Activated CD8-positive, alpha-beta memory T cell treated with anti-CD3 and anti-CD28 coated beads for 1 hour (primary cell): ENCODE results near the gene BTG2.

Experiments used
- DNase-seq, 2 donors: peaks; one replicate each; pipeline ENCODE4 v3.0.0-alpha.2; 2020; ENCODE audit warnings: low read depth in 1 of 2; ENCODE audit errors: extremely low read depth in 1 of 2

BTG2 gene

GRCh38 chr1:203335503-203335902 is 30.2 kb downstream of the BTG2 start:
- no peak for DNase-seq

- DNase-seq: no peak
These were observed 30.8 kb downstream of the BTG2 start for GRCh38 chr1:203336097-203336496.

- peak; percentile 22 to 36 for DNase-seq
These were observed 33.2 kb downstream of the BTG2 start for GRCh38 chr1:203338335-203339036.

- DNase-seq: peak in 1 of 2 donors; percentile 31
These were observed 34.9 kb downstream of the BTG2 start for GRCh38 chr1:203340112-203340790.

GRCh38 chr1:203342192-203342940 is 37.0 kb downstream of the BTG2 start:
- peak in 1 of 2 donors; percentile 17 for DNase-seq

GRCh38 chr1:203343956-203344754 is 38.8 kb downstream of the BTG2 start:
- no peak for DNase-seq

- DNase-seq: no peak
These were observed 40.9 kb downstream of the BTG2 start for GRCh38 chr1:203346060-203346768.

GRCh38 chr1:203346769-203347102 is 41.4 kb downstream of the BTG2 start:
- no peak for DNase-seq

- no peak for DNase-seq
These were observed 43.8 kb downstream of the BTG2 start for GRCh38 chr1:203349166-203349565.

GRCh38 chr1:203349773-203350524 is 44.6 kb downstream of the BTG2 start:
- no peak for DNase-seq

- DNase-seq: no peak
These were observed 45.8 kb downstream of the BTG2 start, which contains the start of gene FMOD for GRCh38 chr1:203351037-203351625. Gene FMOD (minus strand): TSS chr1:203351122. CDS start chr1:203348270, 2,852 bp downstream.

GRCh38 chr1:203353486-203353885 is 48.2 kb downstream of the BTG2 start:
- no peak for DNase-seq

GRCh38 chr1:203354246-203354645 is 48.9 kb downstream of the BTG2 start:
- DNase-seq: no peak

GRCh38 chr1:203359010-203359571 is 53.8 kb downstream of the BTG2 start:
- no peak for DNase-seq
